H1 (cell line): ENCODE results near the gene HSD17B2. TPM values are rescaled to one million over a fixed set of nuclear protein-coding genes. Genes with fewer than 3 reads are reported as not detected.

ENCODE experiments used
- CTCF ChIA-PET: fragments of 300-600 bp; sonication (Branson Sonifier 250); formaldehyde crosslinking; loops from one replicate; lab custom pipeline; 2021; ENCODE audit not compliant: partially characterized antibody; lab: Charles Lee
- POLR2A ChIA-PET: fragments of 300-600 bp; sonication (Branson Sonifier 250); formaldehyde crosslinking; loops from one replicate; lab custom pipeline; 2021; ENCODE audit warnings: inconsistent platforms; ENCODE audit not compliant: partially characterized antibody; lab: Charles Lee
- DNase-seq, 2 experiments: peaks; one replicate each; pipeline versions ENCODE4 v3.0.0 to v3.0.0-alpha.2; 2010 to 2022; ENCODE audit warnings: low spot score in 2 of 2, low read depth in 1 of 2, mixed read lengths in 1 of 2
- FAIRE-seq: peaks from 2 replicates; lab custom pipeline; 2011; peaks lifted over from hg19 to GRCh38; lab: Jason Lieb, UNC
- H2AFZ ChIP-seq: 2 replicates; pipeline ENCODE4 v1.8.1; 2012; ENCODE audit warnings: low read length, inconsistent platforms
- H2AK5ac ChIP-seq: 2 replicates; pipeline ENCODE4 v1.6.1; 2013; ENCODE audit warnings: low read depth, low read length
- H2BK120ac ChIP-seq: replicated peaks from 2 replicates; pipeline ENCODE3; 2013; ENCODE audit warnings: low read depth, low read length, inconsistent platforms
- H2BK12ac ChIP-seq: 2 replicates; pipeline ENCODE4 v1.6.1; 2013; ENCODE audit warnings: low read depth, low read length
- H2BK15ac ChIP-seq: 2 replicates; pipeline ENCODE4 v1.6.1; 2013; ENCODE audit warnings: low read length
- H2BK20ac ChIP-seq: 2 replicates; pipeline ENCODE4 v1.6.1; 2013; ENCODE audit warnings: low read length
- H2BK5ac ChIP-seq: 2 replicates; pipeline ENCODE4 v1.6.1; 2013; ENCODE audit warnings: low read depth, low read length
- H3K14ac ChIP-seq: 2 replicates; pipeline ENCODE4 v1.6.1; 2013; ENCODE audit warnings: inconsistent platforms; ENCODE audit not compliant: insufficient read length
- H3K18ac ChIP-seq: 2 replicates; pipeline ENCODE4 v1.6.1; 2013; ENCODE audit warnings: low read length; ENCODE audit errors: extremely low read depth
- H3K23ac ChIP-seq: 2 replicates; pipeline ENCODE4 v1.6.1; 2013; ENCODE audit warnings: inconsistent platforms; ENCODE audit not compliant: insufficient read length
- H3K23me2 ChIP-seq: 2 replicates; pipeline ENCODE4 v1.6.1; 2013; ENCODE audit warnings: low read depth, low read length
- H3K27ac ChIP-seq: 2 replicates; pipeline ENCODE4 v1.6.1; 2011; ENCODE audit warnings: low read depth, low read length, inconsistent platforms
- H3K27me3 ChIP-seq, 4 experiments: replicated peaks in 1 of 4; 1 replicate in 1 of 4; 2 replicates in 3 of 4; pipeline versions ENCODE4 v1.6.1 to v1.8.1; 2011 to 2013; ENCODE audit warnings: low read length in 3 of 4, mild to moderate bottlenecking in 3 of 4, inconsistent platforms in 2 of 4, mixed read lengths in 2 of 4, moderate library complexity in 1 of 4; ENCODE audit not compliant: control insufficient read depth in 3 of 4, insufficient read depth in 3 of 4; ENCODE audit errors: extremely low read depth in 1 of 4
- H3K36me3 ChIP-seq, 4 experiments: 2 replicates each; pipeline versions ENCODE4 v1.6.1 to v1.8.1; 2011 to 2013; ENCODE audit warnings: mild to moderate bottlenecking in 4 of 4, low read length in 3 of 4, moderate library complexity in 2 of 4, control low read depth in 1 of 4, inconsistent platforms in 1 of 4; ENCODE audit not compliant: insufficient read depth in 4 of 4, control insufficient read depth in 2 of 4
- H3K4ac ChIP-seq: replicated peaks from 2 replicates; pipeline ENCODE3; 2013; ENCODE audit warnings: low read length, low read depth, mixed read lengths, inconsistent platforms; ENCODE audit not compliant: insufficient read length
- H3K4me1 ChIP-seq, 4 experiments: replicated peaks in 1 of 4; 1 replicate in 1 of 4; 2 replicates in 3 of 4; pipeline versions ENCODE4 v1.6.1 to v1.8.1; 2011 to 2013; ENCODE audit warnings: low read length in 3 of 4, inconsistent platforms in 2 of 4, mixed read lengths in 1 of 4; ENCODE audit not compliant: insufficient read depth in 4 of 4, control insufficient read depth in 3 of 4
- H3K4me2 ChIP-seq, 2 experiments: 2 replicates each; pipeline versions ENCODE4 v1.6.1 to v1.8.1; 2011 to 2013; ENCODE audit warnings: low read depth in 2 of 2, low read length in 2 of 2, control low read depth in 1 of 2, inconsistent platforms in 1 of 2, mild to moderate bottlenecking in 1 of 2; ENCODE audit not compliant: insufficient read depth in 1 of 2
- H3K4me3 ChIP-seq, 4 experiments: fragments of 200-600, 300-600 bp in 1 of 4; sonication (generic), shearing (Covaris generic), sonication (Bioruptor Twin) in 1 of 4; 2 replicates each; pipeline versions ENCODE4 v1.5.1 to v1.8.1; 2011 to 2016; ENCODE audit warnings: low read length in 4 of 4, low read depth in 3 of 4, control low read depth in 2 of 4, inconsistent platforms in 2 of 4, mild to moderate bottlenecking in 2 of 4, mixed read lengths in 1 of 4, moderate library complexity in 1 of 4; ENCODE audit not compliant: insufficient read depth in 2 of 4; ENCODE audit errors: extremely low read depth in 1 of 4
- H3K56ac ChIP-seq: replicated peaks from 2 replicates; pipeline ENCODE3; 2013; ENCODE audit warnings: low read depth, mild to moderate bottlenecking, mixed read lengths, low read length, inconsistent platforms; ENCODE audit not compliant: insufficient read length
- H3K79me1 ChIP-seq: 2 replicates; pipeline ENCODE4 v1.6.1; 2013; ENCODE audit warnings: low read depth, low read length, control low read depth
- H3K79me2 ChIP-seq, 2 experiments: 2 replicates each; pipeline versions ENCODE4 v1.6.1 to v1.8.1; 2012 to 2013; ENCODE audit warnings: low read length in 2 of 2, mild to moderate bottlenecking in 2 of 2, inconsistent platforms in 1 of 2; ENCODE audit not compliant: insufficient read depth in 2 of 2, control insufficient read depth in 1 of 2
- H3K9ac ChIP-seq, 4 experiments: replicated peaks in 1 of 4; 1 replicate in 1 of 4; 2 replicates in 3 of 4; pipeline versions ENCODE4 v1.6.1 to v1.8.1; 2011 to 2013; ENCODE audit warnings: low read depth in 3 of 4, low read length in 3 of 4, control low read depth in 2 of 4, mild to moderate bottlenecking in 2 of 4, moderate library complexity in 2 of 4, inconsistent platforms in 1 of 4; ENCODE audit errors: extremely low read depth in 1 of 4
- H3K9me3 ChIP-seq, 2 experiments: 2 replicates each; pipeline versions ENCODE4 v1.6.1 to v1.8.1; 2012 to 2013; ENCODE audit warnings: mild to moderate bottlenecking in 2 of 2, moderate library complexity in 2 of 2, control low read depth in 1 of 2, inconsistent platforms in 1 of 2, low read depth in 1 of 2, low read length in 1 of 2, mixed read lengths in 1 of 2; ENCODE audit not compliant: insufficient read depth in 2 of 2
- H4K20me1 ChIP-seq, 2 experiments: replicated peaks in 1 of 2; 2 replicates each; pipeline versions ENCODE3 to v1.8.1; 2011 to 2013; ENCODE audit warnings: inconsistent platforms in 2 of 2, low read length in 2 of 2, mild to moderate bottlenecking in 1 of 2; ENCODE audit not compliant: insufficient read depth in 2 of 2, control insufficient read depth in 1 of 2
- H4K5ac ChIP-seq: 2 replicates; pipeline ENCODE4 v1.6.1; 2013; ENCODE audit warnings: low read length, low read depth, mixed read lengths, inconsistent platforms; ENCODE audit not compliant: insufficient read length
- H4K8ac ChIP-seq: 2 replicates; pipeline ENCODE4 v1.8.0; 2013; ENCODE audit warnings: mild to moderate bottlenecking, moderate library complexity, low read length, inconsistent platforms; ENCODE audit not compliant: insufficient read depth; ENCODE audit errors: extremely low read depth
- H4K91ac ChIP-seq: replicated peaks from 2 replicates; pipeline ENCODE3; 2013; ENCODE audit warnings: low read length, mixed read lengths, inconsistent platforms; ENCODE audit not compliant: insufficient read length
- E2F6 ChIP-seq: IDR thresholded peaks from 2 replicates; pipeline ENCODE4 v1.6.1; 2012; ENCODE audit warnings: inconsistent platforms
- EZH2 ChIP-seq: fragments of 200-600 bp; sonication (generic); IDR thresholded peaks from 2 replicates; pipeline ENCODE4 v1.7.1; 2012; ENCODE audit warnings: low read depth, mild to moderate bottlenecking, moderate library complexity, low read length, inconsistent platforms; ENCODE audit not compliant: severe bottlenecking
- FOSL1 ChIP-seq: IDR thresholded peaks from 2 replicates; pipeline ENCODE4 v1.6.1; 2011; ENCODE audit warnings: mild to moderate bottlenecking, low read depth, low read length, moderate library complexity; ENCODE audit not compliant: insufficient read depth
- KDM5A ChIP-seq: fragments of 200-600 bp; IDR thresholded peaks from 2 replicates; pipeline ENCODE4 v1.7.1; 2012; ENCODE audit warnings: mild to moderate bottlenecking, low read length, inconsistent platforms, mixed read lengths
- YY1 ChIP-seq: IDR thresholded peaks from 2 replicates; pipeline ENCODE4 v1.6.1; 2011; ENCODE audit warnings: low read depth, mild to moderate bottlenecking, low read length
- WGBS, 2 experiments: shearing (Covaris generic) in 1 of 2; methylation state at CpG; one replicate each; pipeline versions ENCODE4 v1.1.6 to v1.1.7; 2013 to 2015; ENCODE audit warnings: low lambda C conversion rate in 2 of 2, mixed read lengths in 2 of 2, inconsistent platforms in 1 of 2, low coverage in 1 of 2, missing lambda C conversion rate in 1 of 2; ENCODE audit not compliant: insufficient replicate concordance in 2 of 2, insufficient coverage in 1 of 2, insufficient read length in 1 of 2; ENCODE audit errors: extremely low coverage in 1 of 2, missing lambda C conversion rate in 1 of 2; 5-methylcytosine and 5-hydroxymethylcytosine counted together
- polyA plus RNA-seq, 7 experiments: library from polyadenylated mRNA; depleted of rRNA in 3 of 7; stranded (reverse) in 5 of 7; unstranded in 2 of 7; fragments of >200 nt in 5 of 7; fragments of 200-250 nt in 2 of 7; gene quantifications; 1 replicate in 5 of 7; 2 replicates in 1 of 7; 4 replicates in 1 of 7; pipeline versions ENCODE4 v1.2.1 to v1.2.3, GENCODE V29; 2011 to 2013; ENCODE audit warnings: missing spikeins in 2 of 7, mixed read lengths in 2 of 7
- total RNA-seq: library from RNA; stranded (reverse); fragmentation: NEBNext Ultra II Directional; extraction: Animal tissue kit (Norgen Biotek cat#: 25700); gene quantifications from 2 replicates; pipeline ENCODE4 v1.2.1, GENCODE V29; 2021
- TF ChIP-seq, protein P1 (sequence below), 3 experiments: IDR thresholded peaks; 1 replicate in 2 of 3; 2 replicates in 1 of 3; pipeline versions ENCODE4 v1.5.1 to v1.6.1; 2011; ENCODE audit warnings: low read length in 3 of 3, mild to moderate bottlenecking in 3 of 3, inconsistent platforms in 2 of 3, low read depth in 1 of 3, moderate library complexity in 1 of 3; ENCODE audit not compliant: insufficient read depth in 1 of 3; ENCODE audit errors: control extremely low read depth in 1 of 3

Gene HSD17B2
- total and polyA plus RNA-seq, 2 of the 8 experiments (the other 6 are each of a cell fraction or from before 2014, with no cell fraction given) = not detected

GRCh38 chr16:82133798-82134197 is 98.7 kb downstream of the HSD17B2 start:
- 93% methylated on average over 6 of the region's 6 CpGs; no CpG with 5 or more reads in 1 of the 2 experiments for WGBS, 2 experiments
- no peak for FAIRE-seq

More at GRCh38 chr16:82133798-82134197, 98.7 kb downstream of the HSD17B2 start:
- H2BK20ac ChIP-seq = no peak overlapping the region
- no peak overlapping the region for H3K9ac ChIP-seq
- no peak overlapping the region for H3K56ac ChIP-seq
- no peak overlapping the region for H2BK5ac ChIP-seq
- no peaks in the 10 kb centered on the region for H3K23me2 ChIP-seq
- ChIA-PET CTCF (interaction anchor here (0.6 kb wide), 1 partner anchor 219 kb away, joined by 3 read pairs; no protein-coding TSS in a partner anchor), POLR2A (interaction anchor here (0.9 kb wide), 1 partner anchor 20 kb away, joined by 3 read pairs; no protein-coding TSS in a partner anchor)
- H3K27me3 ChIP-seq = no peaks in the 10 kb centered on the region
- no peak overlapping the region for H3K14ac ChIP-seq
- no peak overlapping the region for H3K18ac ChIP-seq
- H3K4ac ChIP-seq = no peak overlapping the region
- no peaks in the 10 kb centered on the region for H4K20me1 ChIP-seq
- H2AK5ac ChIP-seq = no peak overlapping the region
- no peak for DNase-seq
- H3K79me1 ChIP-seq = no peaks in the 10 kb centered on the region
- H3K4me1 ChIP-seq = peaks cover 0 to 7% (median 2%) of the 10 kb centered on the region in 4 experiments; a peak in 3 of 7 replicates
- no peak overlapping the region for H3K4me3 ChIP-seq
- H3K23ac ChIP-seq = no peak overlapping the region
- no peak overlapping the region for H3K27ac ChIP-seq
- H4K5ac ChIP-seq = no peak overlapping the region
- peaks cover 0 to 8% (median 3%) of the 10 kb centered on the region in 4 experiments; a peak in 3 of 8 replicates for H3K36me3 ChIP-seq
- H3K4me2 ChIP-seq = no peak overlapping the region
- H4K8ac ChIP-seq = no peak overlapping the region
- H3K9me3 ChIP-seq = no peaks in the 10 kb centered on the region
- H2AFZ ChIP-seq = no peak overlapping the region
- TF ChIP-seq EZH2 (no peak), FOSL1 (no peak), E2F6 (no peak), KDM5A (no peak), YY1 (no peak)
- TF ChIP-seq, protein P1, sequence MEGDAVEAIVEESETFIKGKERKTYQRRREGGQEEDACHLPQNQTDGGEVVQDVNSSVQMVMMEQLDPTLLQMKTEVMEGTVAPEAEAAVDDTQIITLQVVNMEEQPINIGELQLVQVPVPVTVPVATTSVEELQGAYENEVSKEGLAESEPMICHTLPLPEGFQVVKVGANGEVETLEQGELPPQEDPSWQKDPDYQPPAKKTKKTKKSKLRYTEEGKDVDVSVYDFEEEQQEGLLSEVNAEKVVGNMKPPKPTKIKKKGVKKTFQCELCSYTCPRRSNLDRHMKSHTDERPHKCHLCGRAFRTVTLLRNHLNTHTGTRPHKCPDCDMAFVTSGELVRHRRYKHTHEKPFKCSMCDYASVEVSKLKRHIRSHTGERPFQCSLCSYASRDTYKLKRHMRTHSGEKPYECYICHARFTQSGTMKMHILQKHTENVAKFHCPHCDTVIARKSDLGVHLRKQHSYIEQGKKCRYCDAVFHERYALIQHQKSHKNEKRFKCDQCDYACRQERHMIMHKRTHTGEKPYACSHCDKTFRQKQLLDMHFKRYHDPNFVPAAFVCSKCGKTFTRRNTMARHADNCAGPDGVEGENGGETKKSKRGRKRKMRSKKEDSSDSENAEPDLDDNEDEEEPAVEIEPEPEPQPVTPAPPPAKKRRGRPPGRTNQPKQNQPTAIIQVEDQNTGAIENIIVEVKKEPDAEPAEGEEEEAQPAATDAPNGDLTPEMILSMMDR (IDR thresholded peaks at IDR 0.05; ENCODE audit: control extremely low read depth in 1 of 3, insufficient read depth in 1 of 3, low read depth in 1 of 3, low read length in 3 of 3) = no peak
- H2BK120ac ChIP-seq = no peak overlapping the region
- no peak overlapping the region for H2BK15ac ChIP-seq
- no peak overlapping the region for H4K91ac ChIP-seq
- H2BK12ac ChIP-seq = no peak overlapping the region
- H3K79me2 ChIP-seq = no peaks in the 10 kb centered on the region
